Astrocyte (in vitro differentiated cells and primary cell): Measurements from ENCODE around the gene ZSCAN10.

Experiments used
- EZH2 ChIP-seq: IDR thresholded peaks from 2 replicates; pipeline ENCODE4 v1.6.1; 2012; ENCODE audit warnings: mild to moderate bottlenecking, low read length, inconsistent platforms; ENCODE audit not compliant: insufficient read depth
- TF ChIP-seq, protein P1 (sequence below): IDR thresholded peaks from 2 replicates; pipeline ENCODE4 v1.5.1; 2011; ENCODE audit warnings: low read depth, mild to moderate bottlenecking, inconsistent platforms, low read length, moderate library complexity; ENCODE audit not compliant: insufficient read depth

DNA sequence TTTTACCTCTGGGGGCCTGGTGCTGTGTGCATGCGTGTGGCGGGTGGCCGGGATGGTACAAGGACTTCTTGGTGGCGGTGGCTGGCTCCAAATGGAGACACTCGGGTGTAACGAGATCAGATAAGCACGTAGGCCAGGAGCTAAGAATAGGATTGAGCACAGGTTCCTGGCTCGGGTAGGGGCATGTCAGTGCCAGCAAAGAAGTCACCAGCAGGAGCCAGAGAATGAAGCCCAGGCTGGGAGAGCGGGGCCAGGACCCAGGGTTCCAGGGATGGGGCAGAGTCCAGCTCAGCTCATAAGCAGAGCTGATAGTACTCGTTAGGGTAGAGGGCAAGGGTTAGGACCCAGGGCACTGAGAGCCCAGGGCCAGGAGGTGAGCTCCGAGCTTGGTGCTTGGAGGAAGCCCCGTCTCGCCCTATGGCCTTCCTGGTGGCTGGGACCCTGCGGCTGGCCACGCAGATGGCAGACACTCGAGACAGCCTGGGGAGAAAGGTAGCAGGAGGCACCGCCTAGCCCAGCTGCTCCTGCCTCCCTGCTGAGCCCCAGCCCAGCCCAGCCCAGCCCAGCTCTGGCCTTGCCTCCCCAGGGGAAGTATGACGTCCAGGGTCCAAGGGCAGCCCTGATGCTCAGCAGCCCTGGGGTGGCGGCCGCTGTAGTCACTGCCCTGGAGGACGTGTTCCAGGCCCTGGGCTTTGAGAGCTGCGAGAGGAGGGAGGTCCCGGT lies 44.7 kb upstream of the ZSCAN10 start:
- TF ChIP-seq, protein P1, sequence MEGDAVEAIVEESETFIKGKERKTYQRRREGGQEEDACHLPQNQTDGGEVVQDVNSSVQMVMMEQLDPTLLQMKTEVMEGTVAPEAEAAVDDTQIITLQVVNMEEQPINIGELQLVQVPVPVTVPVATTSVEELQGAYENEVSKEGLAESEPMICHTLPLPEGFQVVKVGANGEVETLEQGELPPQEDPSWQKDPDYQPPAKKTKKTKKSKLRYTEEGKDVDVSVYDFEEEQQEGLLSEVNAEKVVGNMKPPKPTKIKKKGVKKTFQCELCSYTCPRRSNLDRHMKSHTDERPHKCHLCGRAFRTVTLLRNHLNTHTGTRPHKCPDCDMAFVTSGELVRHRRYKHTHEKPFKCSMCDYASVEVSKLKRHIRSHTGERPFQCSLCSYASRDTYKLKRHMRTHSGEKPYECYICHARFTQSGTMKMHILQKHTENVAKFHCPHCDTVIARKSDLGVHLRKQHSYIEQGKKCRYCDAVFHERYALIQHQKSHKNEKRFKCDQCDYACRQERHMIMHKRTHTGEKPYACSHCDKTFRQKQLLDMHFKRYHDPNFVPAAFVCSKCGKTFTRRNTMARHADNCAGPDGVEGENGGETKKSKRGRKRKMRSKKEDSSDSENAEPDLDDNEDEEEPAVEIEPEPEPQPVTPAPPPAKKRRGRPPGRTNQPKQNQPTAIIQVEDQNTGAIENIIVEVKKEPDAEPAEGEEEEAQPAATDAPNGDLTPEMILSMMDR: no peak
- no peak for TF ChIP-seq EZH2
